GM12864 (cell line): ENCODE measurements around the gene ATP10B.

Experiments used
- DNase-seq: peaks from one replicate; pipeline ENCODE4 v3.0.0-alpha.2; 2011; ENCODE audit warnings: low read depth
- H3K4me3 ChIP-seq: 2 replicates; pipeline ENCODE4 v1.5.1; 2011; ENCODE audit warnings: mild to moderate bottlenecking, low read depth, low read length, control low read depth
- CTCF ChIP-seq: IDR thresholded peaks from 2 replicates; pipeline ENCODE4 v1.5.1; 2011; ENCODE audit warnings: low read depth, mild to moderate bottlenecking, moderate library complexity, low read length, control low read depth, inconsistent platforms; ENCODE audit errors: missing control alignments

ATP10B gene

DNA sequence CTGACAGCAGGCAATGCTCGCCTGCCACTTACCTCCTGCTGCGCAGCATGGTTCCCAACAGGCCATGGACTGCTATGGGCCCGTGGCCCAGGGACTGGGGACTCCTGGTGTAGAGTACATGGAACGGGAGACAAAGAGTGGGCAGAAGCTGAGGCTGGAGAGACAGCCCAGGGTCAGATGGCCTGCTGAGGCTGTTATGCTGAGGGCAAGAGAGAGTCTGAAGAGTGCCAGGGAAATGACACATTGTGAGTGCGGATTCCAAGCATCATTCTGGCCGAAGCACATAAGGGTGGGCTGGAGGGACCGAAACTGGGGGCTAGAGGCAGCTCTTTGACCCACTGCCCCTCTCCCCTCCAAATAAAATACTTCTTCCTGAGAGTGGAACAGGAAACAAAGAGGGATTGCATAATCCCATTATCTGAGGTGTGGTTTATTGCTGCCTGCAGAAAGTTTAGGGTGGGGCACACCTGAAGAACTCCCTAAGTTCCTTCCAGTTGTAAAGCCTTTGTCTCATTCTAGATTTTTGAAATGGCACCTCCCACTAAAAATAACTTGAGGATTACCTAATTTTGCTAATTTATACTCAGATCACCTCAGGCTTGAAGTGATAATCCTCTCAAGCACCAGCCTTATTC lies 158.1 kb downstream of the ATP10B start:
- no peak for DNase-seq
- no peak for TF ChIP-seq CTCF
- H3K4me3 ChIP-seq = no peak overlapping the region

DNA sequence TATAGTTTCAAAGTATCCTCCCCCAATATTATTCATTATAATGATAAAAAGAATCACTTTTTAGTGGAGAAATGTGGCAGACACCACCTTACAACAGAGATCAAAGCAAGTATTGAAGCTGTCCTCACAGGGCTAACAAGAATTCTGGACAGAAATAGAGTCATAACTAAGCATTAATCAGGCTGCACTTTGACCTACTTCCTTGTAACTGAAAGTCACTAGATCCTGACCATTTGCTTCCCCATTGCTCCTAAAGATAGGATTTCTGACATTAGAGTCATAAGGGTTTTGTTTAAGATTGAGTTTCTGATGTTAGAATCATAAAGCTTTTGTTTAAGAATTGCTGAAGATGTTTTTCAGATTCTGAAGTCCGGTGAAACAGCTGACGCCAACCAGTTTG lies 159.7 kb downstream of the ATP10B start:
- no peak for TF ChIP-seq CTCF
- no peak for DNase-seq
- no peak overlapping the region for H3K4me3 ChIP-seq

DNA sequence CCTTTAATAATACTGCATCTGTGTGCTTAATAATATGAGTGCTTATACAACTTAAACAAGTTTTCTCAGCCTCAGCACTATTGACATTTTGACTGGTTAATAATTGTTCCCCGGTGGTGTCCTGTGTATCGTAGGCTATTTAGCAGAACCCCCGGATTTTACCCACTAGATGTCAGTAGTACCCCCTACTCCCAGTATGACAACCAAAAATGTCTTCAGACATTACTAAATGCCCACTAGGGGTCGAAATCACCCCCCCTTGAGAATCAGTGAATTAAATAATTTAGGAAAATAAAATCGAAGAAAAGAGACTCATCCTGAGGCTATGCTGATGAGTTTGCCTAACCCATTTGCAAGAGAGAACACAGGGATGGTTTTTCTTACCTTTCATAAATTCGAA lies 166.3 kb downstream of the ATP10B start:
- H3K4me3 ChIP-seq = no peak overlapping the region
- TF ChIP-seq CTCF = peak; percentile 47
- DNase-seq = no peak

DNA sequence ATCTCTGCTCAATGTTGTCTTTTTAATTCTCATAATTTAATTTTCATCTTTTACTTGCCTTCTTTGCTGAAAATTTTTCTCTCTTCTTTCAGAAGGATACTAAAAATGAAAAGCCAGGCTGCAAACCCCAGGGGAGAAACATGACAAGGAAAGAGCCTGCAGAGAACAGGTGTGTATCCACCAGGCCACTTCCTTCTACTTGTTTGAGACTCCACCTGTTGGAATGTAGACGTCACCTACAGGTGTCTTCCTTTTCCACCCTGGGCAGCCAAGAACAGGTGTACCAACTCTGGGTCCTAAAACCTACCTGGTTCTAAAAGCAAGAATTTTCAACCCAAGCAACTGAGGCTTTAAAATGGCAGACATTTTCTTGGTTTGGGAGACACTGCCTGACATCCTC lies 166.8 kb downstream of the ATP10B start:
- no peak overlapping the region for H3K4me3 ChIP-seq
- no peak for DNase-seq
- TF ChIP-seq CTCF = no peak

DNA sequence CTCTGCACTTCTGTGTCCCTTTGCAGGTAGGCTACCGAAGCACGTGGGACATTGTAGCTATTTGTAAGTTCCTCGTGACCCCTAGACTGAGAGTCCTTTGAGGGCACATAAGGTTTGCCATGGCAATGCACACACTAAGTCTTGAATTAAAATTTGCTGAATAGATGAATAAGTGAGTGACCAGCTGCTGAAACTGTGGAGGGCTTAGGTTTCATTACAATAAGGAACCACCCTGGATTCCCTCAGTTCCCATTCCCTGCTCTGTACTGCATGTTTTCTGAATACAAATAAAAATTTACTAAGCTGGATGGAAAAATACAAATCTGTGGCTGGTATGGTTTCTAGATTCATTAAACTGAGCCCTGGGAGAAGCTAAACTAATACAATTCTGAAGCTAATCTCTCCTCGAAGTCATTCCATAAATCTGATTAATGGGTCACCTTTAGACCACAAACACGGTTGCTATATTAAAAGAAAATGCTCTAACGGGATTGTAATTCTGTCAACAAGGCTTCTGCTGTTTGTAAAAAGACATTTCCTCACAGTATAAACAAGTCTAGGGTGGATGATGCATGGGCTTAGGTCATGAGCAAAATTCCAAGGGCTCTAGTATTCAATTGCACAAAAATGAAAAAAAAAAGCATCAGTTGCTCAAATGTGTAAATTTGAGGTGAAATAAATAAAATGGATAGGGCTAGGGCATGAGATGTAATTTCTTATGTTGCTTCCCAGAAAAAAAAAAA lies 172.3 kb downstream of the ATP10B start:
- no peak for DNase-seq
- TF ChIP-seq CTCF = no peak
- H3K4me3 ChIP-seq = no peak overlapping the region

- peak; percentile 13 for TF ChIP-seq CTCF
- DNase-seq = no peak
- no peak overlapping the region for H3K4me3 ChIP-seq
Observed at GRCh38 chr5:160675988-160676387, 176.0 kb downstream of the ATP10B start.

- no peak overlapping the region for H3K4me3 ChIP-seq
- no peak for TF ChIP-seq CTCF
- DNase-seq = no peak
Observed at GRCh38 chr5:160674901-160675300, 177.1 kb downstream of the ATP10B start.
